SU-DHL-6 (cell line): ENCODE data around the gene EIF4A3.

ENCODE experiments used
- H2AFZ ChIP-seq: fragments of 200-600 bp; sonication (generic); 2 replicates; pipeline ENCODE4 v1.6.1; 2014; ENCODE audit warnings: low read depth, mild to moderate bottlenecking, moderate library complexity, mixed read lengths, antibody characterized with exemption, low read length; ENCODE audit not compliant: severe bottlenecking
- H3F3A ChIP-seq: fragments of 200-600 bp; shearing (Covaris generic); 2 replicates; pipeline ENCODE4 v1.6.0; 2016; ENCODE audit warnings: antibody characterized with exemption, mild to moderate bottlenecking; ENCODE audit not compliant: insufficient read depth
- H3K27ac ChIP-seq: fragments of 200-600 bp; sonication (generic); 2 replicates; pipeline ENCODE4 v1.5.1; 2016; ENCODE audit warnings: low read depth, mild to moderate bottlenecking, low read length, moderate library complexity, mixed read lengths
- H3K27me3 ChIP-seq: fragments of 200-600 bp; sonication (generic), shearing (Covaris generic); 2 replicates; pipeline ENCODE4 v1.6.0; 2014; ENCODE audit warnings: mild to moderate bottlenecking, low read length
- H3K36me3 ChIP-seq: fragments of 200-600 bp; sonication (generic); 2 replicates; pipeline ENCODE4 v1.6.1; 2014; ENCODE audit warnings: mild to moderate bottlenecking, low read length, mixed read lengths
- H3K4me2 ChIP-seq: fragments of 300-600, 200-600 bp; shearing (Covaris generic), sonication (generic); 2 replicates; pipeline ENCODE4 v1.6.0; 2014; ENCODE audit warnings: low read length, low read depth, mild to moderate bottlenecking; ENCODE audit not compliant: poor library complexity, severe bottlenecking
- H3K4me3 ChIP-seq: fragments of 200-600 bp; sonication (generic); 2 replicates; pipeline ENCODE4 v1.5.1; 2014; ENCODE audit warnings: antibody characterized with exemption, low read length, mild to moderate bottlenecking, mixed read lengths; ENCODE audit not compliant: insufficient read depth, poor library complexity, severe bottlenecking
- H3K79me2 ChIP-seq: fragments of 200-600 bp; sonication (generic); 2 replicates; pipeline ENCODE4 v1.6.1; 2014; ENCODE audit warnings: mild to moderate bottlenecking, low read length, moderate library complexity; ENCODE audit not compliant: insufficient read depth
- H3K9ac ChIP-seq: fragments of 200-600 bp; sonication (generic); 2 replicates; pipeline ENCODE4 v1.7.0; 2014; ENCODE audit warnings: mild to moderate bottlenecking, low read length
- H3K9me2 ChIP-seq: fragments of 200-600 bp; sonication (generic); replicated peaks from 2 replicates; pipeline ENCODE4 v1.6.1; 2014; ENCODE audit warnings: low read length; ENCODE audit not compliant: insufficient read depth
- H3K9me3 ChIP-seq: fragments of 200-600 bp; sonication (generic); 2 replicates; pipeline ENCODE4 v1.6.1; 2014; ENCODE audit warnings: low read length, mixed read lengths; ENCODE audit not compliant: insufficient read depth
- H4K20me1 ChIP-seq: fragments of 200-600 bp; sonication (generic); 2 replicates; pipeline ENCODE4 v1.6.1; 2014; ENCODE audit warnings: low read depth, mild to moderate bottlenecking, antibody characterized with exemption, low read length, moderate library complexity, mixed read lengths
- EZH2phosphoT487 ChIP-seq: fragments of 200-600 bp; sonication (generic), shearing (Covaris generic); conservative IDR thresholded peaks from 2 replicates; pipeline ENCODE4 v1.6.1; 2018; ENCODE audit warnings: mild to moderate bottlenecking, antibody characterized with exemption, low read length, moderate library complexity, mixed read lengths
- TF ChIP-seq, protein P1 (sequence below): fragments of 200-600 bp; sonication (generic); IDR thresholded peaks from one replicate; pipeline ENCODE4 v1.5.1; 2017; ENCODE audit warnings: antibody characterized with exemption, mild to moderate bottlenecking, low read length, moderate library complexity; ENCODE audit not compliant: insufficient read depth, poor library complexity, severe bottlenecking

The EIF4A3 gene

DNA sequence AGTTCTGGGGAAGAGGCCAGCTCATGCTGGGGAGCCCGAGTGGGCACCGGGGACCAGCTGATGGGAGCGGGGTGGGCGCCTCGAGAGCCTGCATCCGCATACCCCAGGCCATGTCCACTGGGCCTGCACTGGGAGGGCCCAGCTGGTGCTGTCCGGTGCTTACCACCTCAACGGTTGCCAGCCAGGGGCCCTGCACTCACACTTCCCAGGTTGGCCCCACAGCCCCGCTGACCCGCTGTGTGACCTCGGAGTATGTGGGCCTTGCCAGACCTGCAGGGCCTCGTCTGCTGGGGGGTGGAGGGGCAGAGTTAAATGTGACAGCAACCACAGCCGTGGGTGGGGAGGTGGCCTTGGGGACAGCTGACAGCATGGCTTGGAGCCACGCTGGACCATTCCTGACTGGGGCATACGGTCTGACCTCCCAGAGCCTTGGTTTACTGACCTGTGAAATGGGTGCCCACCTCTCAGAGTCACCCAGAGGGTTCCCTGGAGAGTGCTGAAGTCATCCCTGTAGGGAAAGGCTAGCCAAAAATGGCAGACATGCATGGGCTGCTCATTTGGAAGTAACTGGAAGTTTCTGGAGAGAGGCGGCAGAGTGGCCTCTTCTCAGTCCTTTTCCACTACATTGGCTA is 51.0 kb downstream of the EIF4A3 start:
- no peak overlapping the region for H3K9ac ChIP-seq
- no peaks in the 10 kb centered on the region for H3K27me3 ChIP-seq
- no peaks in the 10 kb centered on the region for H3K79me2 ChIP-seq
- H3K36me3 ChIP-seq = no peaks in the 10 kb centered on the region
- H3K9me3 ChIP-seq = no peaks in the 10 kb centered on the region
- TF ChIP-seq EZH2phosphoT487 = no peak
- TF ChIP-seq, protein P1, sequence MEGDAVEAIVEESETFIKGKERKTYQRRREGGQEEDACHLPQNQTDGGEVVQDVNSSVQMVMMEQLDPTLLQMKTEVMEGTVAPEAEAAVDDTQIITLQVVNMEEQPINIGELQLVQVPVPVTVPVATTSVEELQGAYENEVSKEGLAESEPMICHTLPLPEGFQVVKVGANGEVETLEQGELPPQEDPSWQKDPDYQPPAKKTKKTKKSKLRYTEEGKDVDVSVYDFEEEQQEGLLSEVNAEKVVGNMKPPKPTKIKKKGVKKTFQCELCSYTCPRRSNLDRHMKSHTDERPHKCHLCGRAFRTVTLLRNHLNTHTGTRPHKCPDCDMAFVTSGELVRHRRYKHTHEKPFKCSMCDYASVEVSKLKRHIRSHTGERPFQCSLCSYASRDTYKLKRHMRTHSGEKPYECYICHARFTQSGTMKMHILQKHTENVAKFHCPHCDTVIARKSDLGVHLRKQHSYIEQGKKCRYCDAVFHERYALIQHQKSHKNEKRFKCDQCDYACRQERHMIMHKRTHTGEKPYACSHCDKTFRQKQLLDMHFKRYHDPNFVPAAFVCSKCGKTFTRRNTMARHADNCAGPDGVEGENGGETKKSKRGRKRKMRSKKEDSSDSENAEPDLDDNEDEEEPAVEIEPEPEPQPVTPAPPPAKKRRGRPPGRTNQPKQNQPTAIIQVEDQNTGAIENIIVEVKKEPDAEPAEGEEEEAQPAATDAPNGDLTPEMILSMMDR = no peak
- no peak overlapping the region for H3K4me2 ChIP-seq
- H3K27ac ChIP-seq = no peak overlapping the region
- no peaks in the 10 kb centered on the region for H3F3A ChIP-seq
- H3K9me2 ChIP-seq = no peaks in the 10 kb centered on the region
- no peaks in the 10 kb centered on the region for H4K20me1 ChIP-seq
- H3K4me3 ChIP-seq = no peak overlapping the region
- H2AFZ ChIP-seq = no peak overlapping the region

DNA sequence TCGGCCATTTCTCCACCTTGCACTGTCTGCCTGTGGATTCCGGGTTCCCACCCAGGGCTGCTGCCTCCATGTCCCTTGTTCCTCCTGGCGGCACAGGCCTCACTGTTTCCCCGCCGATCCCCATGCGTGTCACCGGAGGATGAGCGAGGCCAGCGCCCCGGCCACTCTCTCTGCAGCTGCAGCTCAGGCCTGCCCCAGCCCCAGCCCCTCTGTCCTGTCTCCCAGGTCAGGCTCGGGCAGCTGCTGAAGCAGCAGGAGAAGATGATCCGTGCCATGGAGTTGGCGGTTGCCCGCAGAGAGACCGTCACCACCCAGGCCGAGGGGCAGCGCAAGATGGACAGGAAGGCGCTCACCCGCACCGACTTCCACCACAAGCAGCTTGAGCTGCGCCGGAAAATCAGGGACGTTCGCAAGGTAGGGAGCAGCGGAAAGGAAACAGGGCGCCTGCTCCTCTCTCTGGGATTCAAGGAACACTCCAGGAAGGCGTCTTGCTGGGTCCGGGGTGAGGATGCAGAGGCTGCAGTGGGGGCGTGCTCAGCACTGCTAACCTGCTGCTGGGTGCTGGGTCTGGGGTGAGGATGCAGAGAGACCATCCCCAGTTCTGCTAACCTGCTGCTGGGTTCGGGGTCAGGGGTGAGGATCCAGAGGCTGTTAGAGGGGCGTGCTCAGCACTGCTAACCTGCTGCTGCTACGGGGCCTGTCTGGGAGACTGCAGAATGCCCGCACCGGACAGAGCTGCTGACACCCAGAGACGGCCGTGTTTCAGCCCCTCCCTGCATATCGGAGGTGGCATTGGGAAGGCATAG is 51.7 kb downstream of the EIF4A3 start:
- H2AFZ ChIP-seq = no peak overlapping the region

DNA sequence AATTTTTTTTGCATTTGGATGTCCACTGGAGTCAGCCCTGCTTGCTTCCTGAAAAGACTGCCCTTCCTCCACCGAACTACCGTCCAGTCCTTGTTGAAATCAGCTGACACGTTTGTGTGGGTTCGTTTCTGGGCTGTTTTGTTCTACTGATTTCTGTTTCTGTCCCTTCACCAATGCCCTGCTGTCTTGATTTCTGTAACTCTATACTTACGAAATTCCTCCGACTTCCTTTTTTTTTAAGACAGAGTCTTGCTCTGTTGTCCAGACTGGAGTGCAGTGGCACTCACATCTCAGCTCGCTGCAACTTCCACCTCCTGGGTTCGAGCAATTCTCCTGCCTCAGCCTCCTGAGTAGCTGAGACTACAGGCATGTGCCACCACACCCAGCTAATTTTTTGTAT is 54.0 kb downstream of the EIF4A3 start:
- H3K4me2 ChIP-seq = no peak overlapping the region

More for the DNA sequence above, 51.7 kb downstream of the EIF4A3 start:
- no peak overlapping the region for H3K9ac ChIP-seq
- no peaks in the 10 kb centered on the region for H3F3A ChIP-seq
- no peaks in the 10 kb centered on the region for H4K20me1 ChIP-seq
- no peaks in the 10 kb centered on the region for H3K79me2 ChIP-seq
- H3K27ac ChIP-seq = no peak overlapping the region
- H3K36me3 ChIP-seq = no peaks in the 10 kb centered on the region
- no peaks in the 10 kb centered on the region for H3K9me3 ChIP-seq
- no peak for TF ChIP-seq EZH2phosphoT487
- TF ChIP-seq, protein P1 = no peak
- no peaks in the 10 kb centered on the region for H3K27me3 ChIP-seq
- no peak overlapping the region for H3K4me3 ChIP-seq
- no peaks in the 10 kb centered on the region for H3K9me2 ChIP-seq
- H3K4me2 ChIP-seq = no peak overlapping the region

More for the DNA sequence above, 54.0 kb downstream of the EIF4A3 start:
- Histone ChIP-seq H3K9me2 (no peaks in the 10 kb centered on the region), H4K20me1 (no peaks in the 10 kb centered on the region), H3K36me3 (no peaks in the 10 kb centered on the region), H3K79me2 (no peaks in the 10 kb centered on the region), H3K27me3 (no peaks in the 10 kb centered on the region), H3K27ac (no peak overlapping the region), H3K9me3 (no peaks in the 10 kb centered on the region), H3K4me3 (no peak overlapping the region), H2AFZ (no peak overlapping the region), H3K9ac (no peak overlapping the region), H3F3A (no peaks in the 10 kb centered on the region)
- TF ChIP-seq EZH2phosphoT487 = no peak
- TF ChIP-seq, protein P1 = no peak
